HUES64 (cell line): ENCODE results near the gene ZFAND6.

ENCODE experiments used
- H3K27ac ChIP-seq: 2 replicates; pipeline ENCODE4 v1.7.0; 2013; ENCODE audit warnings: low read depth, low read length, inconsistent platforms
- H3K27me3 ChIP-seq: 2 replicates; pipeline ENCODE4 v1.6.1; 2013; ENCODE audit warnings: mild to moderate bottlenecking, low read length; ENCODE audit not compliant: insufficient read depth
- H3K36me3 ChIP-seq: 2 replicates; pipeline ENCODE4 v1.6.1; 2013; ENCODE audit warnings: mild to moderate bottlenecking, low read length; ENCODE audit not compliant: insufficient read depth
- H3K4me1 ChIP-seq: 2 replicates; pipeline ENCODE4 v1.6.1; 2013; ENCODE audit warnings: mild to moderate bottlenecking, low read length, moderate library complexity; ENCODE audit not compliant: insufficient read depth
- H3K4me3 ChIP-seq: 2 replicates; pipeline ENCODE4 v1.5.1; 2013; ENCODE audit warnings: mild to moderate bottlenecking, low read length, moderate library complexity
- H3K9ac ChIP-seq: 2 replicates; pipeline ENCODE4 v1.6.1; 2013; ENCODE audit warnings: mild to moderate bottlenecking, low read depth, low read length
- H3K9me3 ChIP-seq: 2 replicates; pipeline ENCODE4 v1.6.1; 2013; ENCODE audit warnings: low read depth, low read length; ENCODE audit not compliant: insufficient read depth
- WGBS: fragments of 150-250, 120-280 bp; methylation state at CpG from one replicate; pipeline ENCODE4 v1.1.7; 2013; ENCODE audit warnings: missing lambda C conversion rate; 5-methylcytosine and 5-hydroxymethylcytosine counted together

Gene ZFAND6

GRCh38 chr15:80182611-80183261 lies 123.3 kb downstream of the ZFAND6 start:
- H3K36me3 ChIP-seq: peaks cover 18% of the 10 kb centered on the region; the same call in 1 of the 2 replicates
- H3K4me1 ChIP-seq: peaks cover under 1% of the 10 kb centered on the region; the same call in 1 of the 2 replicates
- no peak overlapping the region for H3K27ac ChIP-seq
- H3K27me3 ChIP-seq: no peaks in the 10 kb centered on the region
- H3K9me3 ChIP-seq: no peaks in the 10 kb centered on the region
- no peak overlapping the region for H3K4me3 ChIP-seq
- no peak overlapping the region for H3K9ac ChIP-seq
- 95% methylated on average over 5 of the region's 5 CpGs for WGBS

GRCh38 chr15:80183306-80183705 lies 123.8 kb downstream of the ZFAND6 start:
- Histone ChIP-seq H3K4me3 (no peak overlapping the region), H3K27ac (no peak overlapping the region), H3K27me3 (no peaks in the 10 kb centered on the region), H3K9me3 (no peaks in the 10 kb centered on the region), H3K4me1 (peaks cover 7% of the 10 kb centered on the region; the same call in 1 of the 2 replicates), H3K9ac (no peak overlapping the region), H3K36me3 (peaks cover 18% of the 10 kb centered on the region; the same call in 1 of the 2 replicates)
- WGBS: 95% methylated on average over 10 of the region's 10 CpGs

- 88% methylated on average over 6 of the region's 6 CpGs for WGBS
- H3K9ac ChIP-seq: no peak overlapping the region
- no peak overlapping the region for H3K4me3 ChIP-seq
- no peaks in the 10 kb centered on the region for H3K9me3 ChIP-seq
- H3K27ac ChIP-seq: no peak overlapping the region
- no peaks in the 10 kb centered on the region for H3K27me3 ChIP-seq
- H3K36me3 ChIP-seq: peaks cover 18% of the 10 kb centered on the region; the same call in 1 of the 2 replicates
- peaks cover 9% of the 10 kb centered on the region; the same call in 1 of the 2 replicates for H3K4me1 ChIP-seq
Observed at GRCh38 chr15:80183886-80184285, 124.4 kb downstream of the ZFAND6 start.

- no peak overlapping the region for H3K4me3 ChIP-seq
- 86% methylated on average over 7 of the region's 7 CpGs for WGBS
- H3K9ac ChIP-seq: no peak overlapping the region
- no peaks in the 10 kb centered on the region for H3K27me3 ChIP-seq
- H3K9me3 ChIP-seq: no peaks in the 10 kb centered on the region
- no peak overlapping the region for H3K27ac ChIP-seq
- peaks cover 9% of the 10 kb centered on the region; the same call in 1 of the 2 replicates for H3K4me1 ChIP-seq
- peaks cover 18% of the 10 kb centered on the region; the same call in 1 of the 2 replicates for H3K36me3 ChIP-seq
Observed at GRCh38 chr15:80184554-80184953, 125.1 kb downstream of the ZFAND6 start.

- no peaks in the 10 kb centered on the region for H3K9me3 ChIP-seq
- no peak overlapping the region for H3K9ac ChIP-seq
- 95% methylated on average over 2 of the region's 2 CpGs for WGBS
- H3K4me3 ChIP-seq: no peak overlapping the region
- no peak overlapping the region for H3K27ac ChIP-seq
- peaks cover 18% of the 10 kb centered on the region; the same call in 1 of the 2 replicates for H3K36me3 ChIP-seq
- H3K4me1 ChIP-seq: peaks cover 9% of the 10 kb centered on the region; the same call in 1 of the 2 replicates
- H3K27me3 ChIP-seq: no peaks in the 10 kb centered on the region
Observed at GRCh38 chr15:80185152-80185551, 125.7 kb downstream of the ZFAND6 start.

- Histone ChIP-seq H3K4me3 (no peak overlapping the region), H3K27ac (no peak overlapping the region), H3K4me1 (peaks cover 9% of the 10 kb centered on the region; the same call in 1 of the 2 replicates), H3K9me3 (no peaks in the 10 kb centered on the region), H3K27me3 (no peaks in the 10 kb centered on the region), H3K9ac (no peak overlapping the region), H3K36me3 (peaks cover 18% of the 10 kb centered on the region; the same call in 1 of the 2 replicates)
- WGBS: 95% methylated on average over 7 of the region's 7 CpGs
Observed at GRCh38 chr15:80186066-80186465, 126.6 kb downstream of the ZFAND6 start.

GRCh38 chr15:80186597-80186996 lies 127.1 kb downstream of the ZFAND6 start:
- Histone ChIP-seq H3K9me3 (no peaks in the 10 kb centered on the region), H3K9ac (no peak overlapping the region), H3K4me3 (no peak overlapping the region), H3K4me1 (peaks cover 9% of the 10 kb centered on the region; the same call in 1 of the 2 replicates), H3K36me3 (peaks cover 18% of the 10 kb centered on the region; the same call in 1 of the 2 replicates), H3K27ac (no peak overlapping the region), H3K27me3 (no peaks in the 10 kb centered on the region)
- WGBS: 95% methylated on average over 1 of the region's 1 CpG
